Suprapubic skin (tissue), 3 donors: ENCODE measurements around the gene FAM89B.

Source experiments
- CTCF ChIP-seq, 2 donors: fragments of 200-600 bp in 1 of 2; fragments of 450-650 bp in 1 of 2; sonication (generic) in 1 of 2; IDR thresholded peaks; one replicate each; pipeline ENCODE4 v1.5.1; 2016 to 2019; ENCODE audit warnings: antibody characterized with exemption in 2 of 2, mild to moderate bottlenecking in 1 of 2, moderate library complexity in 1 of 2
- POLR2AphosphoS5 ChIP-seq, 3 donors: sonication (generic); formaldehyde crosslinking; IDR thresholded peaks; one replicate each; pipeline ENCODE4 v1.6.1; 2017; ENCODE audit warnings: antibody characterized with exemption in 3 of 3

GRCh38 chr11:65569164-65569972 is 3.0 kb upstream of the FAM89B start:
- TF ChIP-seq CTCF (IDR thresholded peaks at IDR 0.05) (no peak), POLR2AphosphoS5 (IDR thresholded peaks at IDR 0.05) (no peak)
